Glutamatergic neuron (in vitro differentiated cells): Measurements from ENCODE around the gene DUSP22. TPM values are rescaled to one million over a fixed set of nuclear protein-coding genes. Genes with fewer than 3 reads are reported as not detected.

Source experiments
- DNase-seq: peaks from one replicate; pipeline ENCODE4 v3.0.0; 2022
- H3K27ac Mint-ChIP-seq: one replicate; pipeline ENCODE4 v1.8.0; 2020; ENCODE audit warnings: mild to moderate bottlenecking, mixed read lengths, inconsistent platforms; ENCODE audit not compliant: unreplicated experiment
- H3K27me3 Mint-ChIP-seq: one replicate; pipeline ENCODE4 v1.8.0; 2020; ENCODE audit warnings: mild to moderate bottlenecking, moderate library complexity, mixed read lengths, inconsistent platforms; ENCODE audit not compliant: unreplicated experiment
- H3K36me3 Mint-ChIP-seq: one replicate; pipeline ENCODE4 v1.8.0; 2020; ENCODE audit warnings: mild to moderate bottlenecking, mixed read lengths, inconsistent platforms; ENCODE audit not compliant: unreplicated experiment
- H3K4me1 Mint-ChIP-seq: one replicate; pipeline ENCODE4 v1.8.0; 2020; ENCODE audit warnings: mild to moderate bottlenecking, low read depth, mixed read lengths, inconsistent platforms; ENCODE audit not compliant: unreplicated experiment
- H3K4me3 Mint-ChIP-seq: one replicate; pipeline ENCODE4 v1.8.0; 2020; ENCODE audit warnings: mild to moderate bottlenecking, mixed read lengths, inconsistent platforms; ENCODE audit not compliant: unreplicated experiment
- H3K9me3 Mint-ChIP-seq: one replicate; pipeline ENCODE4 v1.8.0; 2020; ENCODE audit warnings: mild to moderate bottlenecking, moderate library complexity, mixed read lengths, inconsistent platforms; ENCODE audit not compliant: unreplicated experiment
- CTCF ChIP-seq: fragments of 200-600 bp; sonication (generic); IDR thresholded peaks from one replicate; pipeline ENCODE4 v1.5.0; 2021; ENCODE audit not compliant: partially characterized antibody, unreplicated experiment
- total RNA-seq: library from RNA; stranded (reverse); fragmentation: NEBNext Ultra II Directional; extraction: Animal tissue kit (Norgen Biotek cat#: 25700); gene quantifications from one replicate; pipeline ENCODE4 v1.2.1, GENCODE V29; 2021; ENCODE audit not compliant: unreplicated experiment

DUSP22 gene
- total RNA-seq, 1 donor from 2014 or later: 40.4 TPM

DNA sequence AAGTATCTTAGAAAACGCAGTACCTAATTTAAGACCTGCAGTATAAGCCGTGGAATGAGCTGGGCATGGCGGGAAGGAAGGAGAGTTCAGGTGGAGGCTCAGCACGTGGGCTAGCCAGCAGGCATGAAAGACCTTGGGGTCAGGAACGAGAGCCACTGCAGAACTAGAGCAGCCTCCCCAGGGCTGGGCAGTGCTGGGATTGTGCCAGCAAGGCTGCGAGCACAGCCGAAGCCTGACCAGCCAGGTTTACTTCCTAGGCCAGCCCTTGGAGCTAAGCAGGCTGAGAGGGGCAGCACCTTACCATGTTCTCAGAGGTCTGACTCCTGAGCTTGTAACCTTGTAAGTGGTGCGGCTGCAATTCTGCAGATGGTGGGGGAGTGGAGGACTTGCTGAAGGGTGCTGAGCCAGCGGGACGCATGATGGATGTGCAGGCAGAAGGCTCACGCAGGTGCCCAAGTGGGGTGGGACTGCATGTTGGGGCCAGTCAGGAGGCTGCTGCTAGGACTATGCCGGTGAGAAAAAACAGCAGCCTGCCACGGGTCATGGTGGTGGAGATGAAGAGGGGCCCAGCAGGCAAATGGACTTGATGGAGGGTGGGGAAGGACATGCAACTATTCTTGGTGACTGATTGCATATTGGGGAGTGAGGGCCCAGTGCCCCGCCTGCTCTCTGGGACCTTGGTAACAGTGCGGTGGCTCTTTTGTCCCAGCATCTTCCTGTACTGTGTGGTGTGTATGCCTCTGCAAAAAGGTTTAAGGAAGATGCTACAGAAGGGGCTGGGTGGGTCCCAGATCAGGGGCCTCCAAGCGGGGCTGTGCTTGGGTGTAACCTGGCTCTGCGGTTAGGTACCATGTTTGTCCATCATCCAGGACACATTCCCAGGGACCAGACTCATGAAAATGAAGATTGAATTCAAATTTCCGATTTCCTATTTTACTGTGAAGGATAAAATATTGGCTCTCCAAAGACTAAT lies 61.6 kb downstream of the DUSP22 start:
- H3K4me1 Mint-ChIP-seq: peaks cover 3% of the 10 kb centered on the region
- H3K27me3 Mint-ChIP-seq: peaks cover 13% of the 10 kb centered on the region
- no peak for TF ChIP-seq CTCF
- H3K4me3 Mint-ChIP-seq: no peak overlapping the region
- H3K9me3 Mint-ChIP-seq: peaks cover 30% of the 10 kb centered on the region
- peaks cover 4% of the 10 kb centered on the region for H3K36me3 Mint-ChIP-seq
- no peak overlapping the region for H3K27ac Mint-ChIP-seq
- DNase-seq: no peak

GRCh38 chr6:354631-355280 lies 62.5 kb downstream of the DUSP22 start:
- peaks cover 25% of the 10 kb centered on the region for H3K9me3 Mint-ChIP-seq
- no peak for TF ChIP-seq CTCF

GRCh38 chr6:355373-356208 lies 63.3 kb downstream of the DUSP22 start:
- no peak overlapping the region for H3K4me3 Mint-ChIP-seq

More at GRCh38 chr6:354631-355280, 62.5 kb downstream of the DUSP22 start:
- peaks cover 3% of the 10 kb centered on the region for H3K4me1 Mint-ChIP-seq
- H3K36me3 Mint-ChIP-seq: no peaks in the 10 kb centered on the region
- no peak for DNase-seq
- H3K4me3 Mint-ChIP-seq: no peak overlapping the region
- H3K27ac Mint-ChIP-seq: no peak overlapping the region
- H3K27me3 Mint-ChIP-seq: peaks cover 10% of the 10 kb centered on the region

DNA sequence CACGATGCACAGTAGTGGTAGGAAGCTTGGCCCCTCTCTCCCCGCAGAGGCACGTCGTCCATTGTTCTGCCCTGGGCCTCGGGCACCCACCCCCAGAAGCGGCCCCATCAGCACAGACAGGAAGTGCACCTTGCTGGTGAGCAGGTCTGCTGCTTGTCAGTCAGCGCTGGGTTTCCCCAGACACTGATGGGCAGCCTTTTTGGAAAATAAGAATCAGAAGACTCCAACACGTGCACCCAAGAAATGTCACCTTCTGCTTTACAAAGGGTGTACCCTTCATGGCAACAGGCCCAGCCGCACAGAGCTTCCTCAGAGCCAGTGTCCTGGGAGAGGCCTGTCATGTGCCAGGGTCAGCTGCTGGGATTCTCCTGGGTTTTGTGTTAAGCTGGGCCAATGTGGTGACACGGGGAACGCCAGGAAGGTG lies 64.6 kb downstream of the DUSP22 start:
- H3K27me3 Mint-ChIP-seq: peaks cover 10% of the 10 kb centered on the region
- H3K4me3 Mint-ChIP-seq: no peak overlapping the region
- TF ChIP-seq CTCF: no peak
- H3K4me1 Mint-ChIP-seq: peaks cover 3% of the 10 kb centered on the region
- no peak overlapping the region for H3K27ac Mint-ChIP-seq
- no peak for DNase-seq
- peaks cover 23% of the 10 kb centered on the region for H3K9me3 Mint-ChIP-seq
- H3K36me3 Mint-ChIP-seq: peaks cover 11% of the 10 kb centered on the region

More at GRCh38 chr6:355373-356208, 63.3 kb downstream of the DUSP22 start:
- Mint-ChIP-seq H3K9me3 (peaks cover 22% of the 10 kb centered on the region), H3K4me1 (peaks cover 3% of the 10 kb centered on the region), H3K36me3 (no peaks in the 10 kb centered on the region), H3K27ac (no peak overlapping the region), H3K27me3 (peaks cover 6% of the 10 kb centered on the region)
- no peak for TF ChIP-seq CTCF
- DNase-seq: no peak
